ENCODE data around the gene RPS28.
"Not testable (repeated sequence)": the region's sequence is repeated elsewhere in the genome, so short reads cannot be mapped to it uniquely, and the experiment has no call there.

The RPS28 gene

DNA sequence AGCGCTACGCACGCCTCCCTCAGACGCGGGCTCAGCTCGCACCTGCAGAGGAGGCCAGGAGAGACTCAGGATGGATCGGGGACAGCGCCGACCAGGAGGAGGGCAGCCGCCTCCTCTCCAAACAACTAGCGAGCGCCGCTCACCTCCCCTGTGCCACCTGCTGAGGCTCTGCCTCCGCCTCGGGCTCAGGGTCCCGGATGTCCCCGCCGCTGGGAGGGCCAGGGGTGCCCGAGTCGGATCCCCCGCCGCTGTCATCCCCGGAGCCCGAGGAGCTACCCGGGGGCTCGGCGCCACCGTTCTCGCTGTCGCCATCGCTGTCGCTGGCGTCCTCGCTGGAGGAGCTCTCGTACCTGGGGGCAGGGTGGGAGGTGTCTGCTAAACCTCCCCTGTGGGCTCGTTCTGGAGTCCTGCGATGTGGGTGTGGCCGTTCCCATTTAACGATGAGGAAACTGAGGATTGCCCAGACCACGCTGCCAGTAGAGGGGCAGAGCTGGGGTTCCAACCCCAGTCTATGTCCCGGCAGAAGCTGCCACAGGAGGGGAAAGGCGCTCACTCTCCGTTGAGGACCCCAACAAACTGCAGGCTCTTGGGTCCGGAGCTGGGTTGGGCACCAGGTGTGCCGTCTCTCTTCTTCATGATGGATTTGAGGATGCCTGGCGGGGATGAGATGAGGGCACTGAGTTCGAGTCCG lies 12.6 kb downstream of the RPS28 start:
- no peaks in the 10 kb centered on the region for H3K9me3 ChIP-seq (ENCODE audit: control insufficient read depth, low read length)
- no peaks in the 10 kb centered on the region for H3K4me1 ChIP-seq (ENCODE audit: control insufficient read depth, insufficient read depth, low read length)
- H3K27me3 ChIP-seq (ENCODE audit: control insufficient read depth, insufficient read depth, low read length, poor library complexity, severe bottlenecking): peaks cover 66% of the 10 kb centered on the region
- no peaks in the 10 kb centered on the region for H3K36me3 ChIP-seq (ENCODE audit: control insufficient read depth, insufficient read depth, low read length)
- no peak overlapping the region for H3K4me3 ChIP-seq (ENCODE audit: insufficient read depth, low read depth, low read length)
- no peak overlapping the region for H3K27ac ChIP-seq (ENCODE audit: insufficient read depth, low read depth, low read length, poor library complexity, severe bottlenecking)
- WGBS, 2 experiments: 6 to 7% methylated on average over 48 of the region's 48 CpGs

DNA sequence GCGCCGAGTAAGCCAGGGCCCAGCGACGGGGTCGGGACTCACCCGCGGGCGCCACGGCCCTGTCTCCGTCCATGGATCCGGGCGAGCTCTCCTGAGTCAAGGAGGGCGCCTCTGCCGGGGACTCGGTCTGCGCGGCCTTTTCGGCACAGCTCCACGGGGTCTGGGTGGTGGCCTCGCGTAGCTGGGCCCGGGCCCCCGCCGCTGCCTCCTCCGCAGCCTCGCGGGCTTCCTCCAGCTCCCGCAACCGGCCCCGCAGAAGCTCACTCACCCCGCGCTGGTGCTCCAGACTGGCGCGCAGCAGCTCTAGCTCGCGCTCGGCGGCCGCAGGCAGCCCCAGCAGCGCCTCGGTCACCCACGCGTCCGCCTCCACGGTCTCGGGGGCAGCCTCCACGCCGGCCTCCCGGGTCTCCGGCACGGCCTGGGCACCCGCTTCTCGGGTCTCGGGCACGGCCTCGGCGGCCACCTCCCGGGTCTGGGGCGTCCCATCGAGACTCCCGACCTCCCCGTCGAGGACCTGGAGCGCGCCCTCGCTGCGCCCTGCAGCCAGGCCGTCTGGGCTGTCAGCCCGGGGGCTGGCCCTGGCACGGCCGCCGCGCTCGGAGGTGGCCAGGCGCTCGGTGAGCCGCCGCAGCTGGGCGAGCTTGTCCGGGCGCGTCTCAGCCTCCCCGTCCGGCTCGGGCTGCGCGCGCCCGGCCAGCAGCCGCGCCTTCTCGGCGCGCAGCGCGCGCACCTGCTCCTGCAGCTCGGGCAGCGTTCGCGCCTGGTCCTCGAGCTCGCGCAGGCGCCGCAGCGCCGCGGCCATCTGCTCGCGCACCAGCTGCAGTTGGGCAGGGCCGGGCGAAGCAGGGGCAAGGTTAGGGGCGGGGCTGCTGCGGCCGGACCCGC lies 13.4 kb downstream of the RPS28 start:
- no peak overlapping the region for H3K27ac ChIP-seq (ENCODE audit: insufficient read depth, low read depth, low read length, poor library complexity, severe bottlenecking)
- H3K27me3 ChIP-seq (ENCODE audit: control insufficient read depth, insufficient read depth, low read length, poor library complexity, severe bottlenecking): peaks cover 67% of the 10 kb centered on the region
- no peaks in the 10 kb centered on the region for H3K9me3 ChIP-seq (ENCODE audit: control insufficient read depth, low read length)
- 3 to 4% methylated on average over 117 of the region's 117 CpGs for WGBS, 2 experiments
- H3K4me3 ChIP-seq (ENCODE audit: insufficient read depth, low read depth, low read length): peak overlapping the region; percentile 26
- H3K4me1 ChIP-seq (ENCODE audit: control insufficient read depth, insufficient read depth, low read length): no peaks in the 10 kb centered on the region
- no peaks in the 10 kb centered on the region for H3K36me3 ChIP-seq (ENCODE audit: control insufficient read depth, insufficient read depth, low read length)

DNA sequence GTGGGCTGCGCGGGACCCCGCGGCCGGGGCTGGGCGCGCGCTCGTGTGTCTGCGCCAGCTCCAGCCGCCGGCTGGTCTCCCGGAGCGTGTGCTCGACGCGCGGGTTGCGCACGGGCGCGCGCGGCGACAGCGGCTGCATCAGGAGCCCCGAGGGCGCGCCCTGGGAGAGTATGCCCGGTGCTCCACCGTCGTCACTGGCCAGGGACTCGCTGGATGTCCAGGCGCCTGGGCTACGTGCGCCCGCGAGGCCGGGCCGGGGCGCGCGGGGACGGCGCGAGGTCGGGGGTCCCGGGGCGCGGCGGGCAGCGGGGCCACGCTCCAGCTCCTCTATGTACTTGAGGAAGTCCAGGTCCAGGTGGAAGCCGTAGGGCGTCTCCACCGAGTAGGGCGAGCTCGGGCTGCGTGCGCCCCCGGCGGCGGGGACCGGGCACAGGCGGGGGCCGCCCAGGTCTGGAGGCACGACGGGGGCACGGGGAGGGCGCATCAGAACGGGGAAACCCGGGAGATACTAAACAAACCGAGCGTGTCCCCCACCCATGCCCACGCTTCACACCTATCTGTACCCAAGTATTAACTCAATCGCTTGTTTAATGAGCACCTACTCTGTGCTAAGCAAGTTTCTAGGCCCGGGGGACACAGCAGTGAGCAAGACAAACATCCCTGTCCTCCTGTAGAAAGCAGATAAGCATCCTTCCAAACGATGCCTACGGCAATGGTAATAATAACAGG lies 14.2 kb downstream of the RPS28 start:
- no peaks in the 10 kb centered on the region for H3K36me3 ChIP-seq (ENCODE audit: control insufficient read depth, insufficient read depth, low read length)
- no peak overlapping the region for H3K27ac ChIP-seq (ENCODE audit: insufficient read depth, low read depth, low read length, poor library complexity, severe bottlenecking)
- H3K9me3 ChIP-seq (ENCODE audit: control insufficient read depth, low read length): no peaks in the 10 kb centered on the region
- 8% methylated on average over 79 of the region's 79 CpGs for WGBS, 2 experiments
- peaks cover 75% of the 10 kb centered on the region for H3K27me3 ChIP-seq (ENCODE audit: control insufficient read depth, insufficient read depth, low read length, poor library complexity, severe bottlenecking)
- H3K4me1 ChIP-seq (ENCODE audit: control insufficient read depth, insufficient read depth, low read length): no peaks in the 10 kb centered on the region
- peak overlapping the region; percentile 26 for H3K4me3 ChIP-seq (ENCODE audit: insufficient read depth, low read depth, low read length)

DNA sequence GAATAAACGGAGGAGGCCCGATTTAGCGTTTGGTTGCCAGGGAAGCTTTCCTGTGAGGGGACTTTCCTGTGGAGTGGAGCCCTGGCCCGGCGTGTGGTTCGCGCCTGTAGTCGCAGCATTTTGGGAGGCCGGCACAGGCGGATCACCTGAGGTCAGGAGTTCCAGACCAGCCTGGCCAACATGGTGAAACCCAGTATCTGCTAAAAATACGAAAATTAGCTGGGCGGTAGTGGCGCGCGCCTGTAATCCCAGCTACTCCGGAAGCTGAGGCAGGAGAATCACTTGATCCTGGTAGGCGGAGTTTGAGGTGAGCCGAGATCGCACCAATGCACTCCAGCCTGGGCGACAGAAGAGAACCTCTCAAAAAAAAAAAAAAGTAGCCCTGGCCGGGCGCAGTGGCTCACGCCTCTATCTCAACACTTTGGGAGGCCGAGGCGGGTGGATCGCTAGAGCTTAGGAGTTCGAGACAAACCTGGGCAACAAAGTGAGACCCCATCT lies 14.8 kb downstream of the RPS28 start:
- Histone ChIP-seq H3K27me3 (ENCODE audit: control insufficient read depth, insufficient read depth, low read length, poor library complexity, severe bottlenecking) (peaks cover 81% of the 10 kb centered on the region), H3K4me3 (ENCODE audit: insufficient read depth, low read depth, low read length) (no peak overlapping the region), H3K27ac (ENCODE audit: insufficient read depth, low read depth, low read length, poor library complexity, severe bottlenecking) (no peak overlapping the region), H3K4me1 (ENCODE audit: control insufficient read depth, insufficient read depth, low read length) (no peaks in the 10 kb centered on the region), H3K9me3 (ENCODE audit: control insufficient read depth, low read length) (no peaks in the 10 kb centered on the region), H3K36me3 (ENCODE audit: control insufficient read depth, insufficient read depth, low read length) (no peaks in the 10 kb centered on the region)
- 79% methylated on average over 23 to 27 of the region's 27 CpGs for WGBS, 2 experiments

DNA sequence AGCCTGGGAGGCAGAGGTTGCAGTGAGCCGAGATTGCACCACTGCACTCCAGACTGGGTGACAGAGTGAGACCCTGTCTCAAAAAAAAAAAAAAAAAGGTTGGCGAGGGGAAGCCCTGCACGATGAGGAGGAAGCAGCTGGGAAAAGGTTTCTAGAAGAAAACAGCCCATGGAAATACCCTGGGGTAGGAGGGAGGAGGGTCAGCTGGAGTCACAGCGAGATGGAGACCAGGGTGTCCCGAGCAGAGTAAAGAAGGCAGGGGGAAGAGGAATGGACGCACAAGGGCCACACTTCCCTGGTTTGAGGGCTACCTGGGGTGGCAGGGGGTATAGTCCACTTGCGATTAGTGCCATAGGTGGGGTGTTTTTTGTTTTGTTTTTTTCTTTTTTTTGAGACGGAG lies 15.4 kb downstream of the RPS28 start:
- Histone ChIP-seq H3K9me3 (ENCODE audit: control insufficient read depth, low read length) (no peaks in the 10 kb centered on the region), H3K4me3 (ENCODE audit: insufficient read depth, low read depth, low read length) (no peak overlapping the region), H3K36me3 (ENCODE audit: control insufficient read depth, insufficient read depth, low read length) (no peaks in the 10 kb centered on the region), H3K27ac (ENCODE audit: insufficient read depth, low read depth, low read length, poor library complexity, severe bottlenecking) (no peak overlapping the region), H3K27me3 (ENCODE audit: control insufficient read depth, insufficient read depth, low read length, poor library complexity, severe bottlenecking) (peaks cover 81% of the 10 kb centered on the region), H3K4me1 (ENCODE audit: control insufficient read depth, insufficient read depth, low read length) (no peaks in the 10 kb centered on the region)
- WGBS, 2 experiments: 87 to 89% methylated on average over 8 of the region's 8 CpGs

DNA sequence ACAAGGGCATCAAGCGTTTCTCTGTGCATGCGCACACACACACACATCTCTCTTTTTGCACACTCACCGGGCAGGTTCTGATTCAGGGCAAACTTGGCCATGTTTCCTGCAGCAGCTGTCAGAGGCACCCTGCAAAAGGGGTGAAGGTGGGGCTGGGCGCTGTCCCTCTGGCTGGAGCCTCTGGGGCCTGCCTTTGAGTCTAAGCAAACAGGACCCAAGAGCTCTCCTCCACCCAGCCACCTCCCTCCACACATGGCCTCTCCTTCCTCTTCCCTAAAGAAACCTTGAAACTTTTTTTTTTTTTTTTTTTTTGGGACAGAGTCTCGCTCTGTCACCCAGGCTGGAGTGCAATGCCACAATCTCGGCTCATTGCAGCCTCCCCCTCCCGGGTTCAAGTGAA lies 16.4 kb downstream of the RPS28 start:
- Histone ChIP-seq H3K36me3 (ENCODE audit: control insufficient read depth, insufficient read depth, low read length) (no peaks in the 10 kb centered on the region), H3K27ac (ENCODE audit: insufficient read depth, low read depth, low read length, poor library complexity, severe bottlenecking) (no peak overlapping the region), H3K9me3 (ENCODE audit: control insufficient read depth, low read length) (no peaks in the 10 kb centered on the region), H3K4me1 (ENCODE audit: control insufficient read depth, insufficient read depth, low read length) (no peaks in the 10 kb centered on the region), H3K4me3 (ENCODE audit: insufficient read depth, low read depth, low read length) (no peak overlapping the region), H3K27me3 (ENCODE audit: control insufficient read depth, insufficient read depth, low read length, poor library complexity, severe bottlenecking) (peaks cover 81% of the 10 kb centered on the region)
- 94 to 96% methylated on average over 7 of the region's 7 CpGs for WGBS, 2 experiments

DNA sequence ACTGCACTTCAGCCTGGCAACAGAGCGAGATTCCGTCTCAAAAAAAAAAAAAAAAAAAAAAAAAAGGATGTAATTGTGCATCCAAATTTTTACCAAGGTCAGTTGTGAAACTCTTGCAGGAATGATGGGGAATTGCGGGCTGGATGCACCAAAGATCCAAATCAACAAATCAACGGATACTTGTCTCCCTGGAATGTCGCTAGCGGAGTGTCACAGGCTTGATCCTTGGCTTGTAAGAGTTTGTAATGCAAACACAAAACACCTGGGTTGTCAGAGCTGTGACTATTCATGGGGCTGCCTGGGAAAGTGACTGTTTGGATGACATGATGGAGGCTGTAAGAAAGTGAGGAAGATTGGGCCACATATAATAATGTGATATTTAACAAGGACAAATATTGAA lies 17.5 kb downstream of the RPS28 start:
- H3K9me3 ChIP-seq (ENCODE audit: control insufficient read depth, low read length): no peaks in the 10 kb centered on the region
- H3K27ac ChIP-seq (ENCODE audit: insufficient read depth, low read depth, low read length, poor library complexity, severe bottlenecking): no peak overlapping the region
- no peaks in the 10 kb centered on the region for H3K36me3 ChIP-seq (ENCODE audit: control insufficient read depth, insufficient read depth, low read length)
- H3K4me3 ChIP-seq (ENCODE audit: insufficient read depth, low read depth, low read length): no peak overlapping the region
- H3K4me1 ChIP-seq (ENCODE audit: control insufficient read depth, insufficient read depth, low read length): no peaks in the 10 kb centered on the region
- peaks cover 81% of the 10 kb centered on the region for H3K27me3 ChIP-seq (ENCODE audit: control insufficient read depth, insufficient read depth, low read length, poor library complexity, severe bottlenecking)
- WGBS, 2 experiments: 70 to 73% methylated on average over 6 of the region's 6 CpGs

DNA sequence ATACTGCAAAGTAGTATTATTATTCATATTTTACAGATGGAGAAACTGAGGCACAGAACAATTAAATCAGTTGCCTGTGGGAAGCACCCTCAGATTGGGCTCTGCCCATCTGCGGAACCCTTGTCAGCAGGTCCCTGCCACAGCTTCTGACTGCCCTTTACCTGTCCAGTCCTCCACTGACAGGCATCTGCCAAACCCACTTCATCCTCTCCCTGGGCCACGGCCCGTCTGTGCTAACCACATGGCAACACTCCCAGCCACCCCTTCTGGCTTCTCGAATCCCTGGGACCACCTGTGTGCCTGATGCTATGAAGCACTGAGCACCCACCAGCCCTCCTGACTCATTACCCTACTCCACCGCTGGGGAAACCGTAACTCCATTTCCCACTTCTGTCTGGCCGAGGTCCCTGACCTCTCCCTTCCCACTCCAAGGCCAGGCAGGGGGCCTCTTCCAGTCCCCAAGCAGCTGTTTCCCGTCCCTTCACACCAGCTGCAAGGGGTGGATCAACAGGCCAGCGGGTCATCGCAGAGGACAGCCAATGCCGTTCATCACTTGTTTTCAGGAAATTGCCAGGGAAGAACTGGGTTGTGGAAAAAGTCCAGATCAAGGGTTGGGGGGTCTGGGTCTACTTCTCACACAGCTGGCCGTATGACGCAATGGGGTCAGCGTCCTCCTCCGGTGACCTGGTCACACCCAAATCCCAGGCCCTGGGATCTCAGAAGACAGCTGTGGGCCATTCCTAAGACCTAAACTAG lies 19.2 kb downstream of the RPS28 start:
- H3K36me3 ChIP-seq (ENCODE audit: control insufficient read depth, insufficient read depth, low read length): no peaks in the 10 kb centered on the region
- H3K4me1 ChIP-seq (ENCODE audit: control insufficient read depth, insufficient read depth, low read length): no peaks in the 10 kb centered on the region
- H3K27ac ChIP-seq (ENCODE audit: insufficient read depth, low read depth, low read length, poor library complexity, severe bottlenecking): no peak overlapping the region
- WGBS, 2 experiments: 63 to 65% methylated on average over 15 of the region's 15 CpGs
- peaks cover 79% of the 10 kb centered on the region for H3K27me3 ChIP-seq (ENCODE audit: control insufficient read depth, insufficient read depth, low read length, poor library complexity, severe bottlenecking)
- H3K9me3 ChIP-seq (ENCODE audit: control insufficient read depth, low read length): no peaks in the 10 kb centered on the region
- H3K4me3 ChIP-seq (ENCODE audit: insufficient read depth, low read depth, low read length): no peak overlapping the region

DNA sequence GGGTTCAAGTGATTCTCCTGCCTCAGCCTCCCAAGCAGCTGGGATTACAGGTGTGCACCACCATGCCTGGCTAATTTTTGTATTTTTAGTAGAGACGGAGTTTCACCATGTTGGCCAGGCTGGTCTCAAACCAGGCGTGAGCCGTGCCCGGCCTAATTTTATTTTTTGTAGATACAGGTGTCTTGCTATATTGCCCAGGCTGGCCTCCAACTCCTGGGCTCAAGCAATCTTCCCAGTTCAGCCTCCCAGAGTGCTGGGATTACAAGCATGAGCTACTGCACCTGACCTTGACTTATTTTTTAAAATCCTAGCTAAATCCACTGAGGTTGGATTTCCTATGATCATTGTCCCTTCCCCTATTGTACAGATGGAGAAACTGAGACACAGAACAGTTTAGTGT lies 20.2 kb downstream of the RPS28 start:
- H3K4me3 ChIP-seq (ENCODE audit: insufficient read depth, low read depth, low read length); H3K4me1 ChIP-seq (ENCODE audit: control insufficient read depth, insufficient read depth, low read length); H3K27ac ChIP-seq (ENCODE audit: insufficient read depth, low read depth, low read length, poor library complexity, severe bottlenecking); H3K9me3 ChIP-seq (ENCODE audit: control insufficient read depth, low read length); H3K36me3 ChIP-seq (ENCODE audit: control insufficient read depth, insufficient read depth, low read length): not testable (repeated sequence)
- peaks cover 69% of the 10 kb centered on the region for H3K27me3 ChIP-seq (ENCODE audit: control insufficient read depth, insufficient read depth, low read length, poor library complexity, severe bottlenecking)
- 84 to 88% methylated on average over 4 of the region's 4 CpGs for WGBS, 2 experiments
